ENCODE measurements around the gene ATP1A4. TPM values are rescaled to one million over a fixed set of nuclear protein-coding genes. Genes with fewer than 3 reads are reported as not detected.
A peak's percentile ranks its signal among the peaks of the same experiment; 100 is the strongest.

Gene ATP1A4
- total RNA-seq, 1 donor from 2014 or later = under 0.01 TPM

- H3K36me3 ChIP-seq (ENCODE audit: control insufficient read depth in 3 of 3, insufficient read depth in 3 of 3, low read length in 3 of 3) = peaks cover 0 to 13% (median 0%) of the 10 kb centered on the region in 3 donors
- peak overlapping the region; percentile 5 to 99 (median 68) for H3K9ac ChIP-seq (ENCODE audit: low read depth in 1 of 3, low read length in 3 of 3)
- H3K4me3 ChIP-seq (ENCODE audit: low read length in 3 of 3) = peak overlapping the region in 1 of 3 donors; percentile 6
- no peaks in the 10 kb centered on the region for H3K9me3 ChIP-seq (ENCODE audit: control insufficient read depth in 3 of 3, low read length in 3 of 3)
- peak overlapping the region; percentile 96 for H3K27ac ChIP-seq (ENCODE audit: low read depth, low read length)
- H3K4me1 ChIP-seq (ENCODE audit: control insufficient read depth in 3 of 3, insufficient read depth in 3 of 3, low read length in 3 of 3) = peaks cover 48 to 63% (median 53%) of the 10 kb centered on the region in 3 donors
- no peaks in the 10 kb centered on the region for H3K27me3 ChIP-seq (ENCODE audit: control insufficient read depth in 3 of 3, insufficient read depth in 3 of 3, low read length in 3 of 3)
Observed at GRCh38 chr1:160112357-160112756, 39.0 kb upstream of the ATP1A4 start.

DNA sequence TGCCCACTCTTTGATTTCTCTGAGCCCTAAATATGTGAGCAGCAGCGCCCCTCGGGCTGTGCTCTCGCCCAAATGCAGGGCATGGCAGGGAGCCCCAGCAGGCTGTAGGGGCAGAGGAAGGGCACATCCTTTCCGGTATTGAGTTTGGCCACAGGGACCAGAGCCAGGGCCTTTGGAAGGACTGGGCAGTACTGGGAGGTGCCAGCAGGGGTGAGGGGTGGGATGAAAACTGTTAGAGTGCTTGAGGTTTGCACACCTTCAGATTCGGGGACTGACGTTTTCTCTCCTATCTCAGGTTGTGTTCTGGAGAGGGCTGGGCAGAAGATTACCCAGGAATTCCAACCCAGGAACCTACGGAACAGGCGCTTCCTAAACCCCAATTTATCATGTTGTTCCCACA, 38.0 kb upstream of the ATP1A4 start:
- Histone ChIP-seq H3K27me3 (ENCODE audit: control insufficient read depth in 3 of 3, insufficient read depth in 3 of 3, low read length in 3 of 3) (no peaks in the 10 kb centered on the region), H3K4me1 (ENCODE audit: control insufficient read depth in 3 of 3, insufficient read depth in 3 of 3, low read length in 3 of 3) (peaks cover 52 to 72% (median 59%) of the 10 kb centered on the region in 3 donors), H3K9me3 (ENCODE audit: control insufficient read depth in 3 of 3, low read length in 3 of 3) (no peaks in the 10 kb centered on the region), H3K4me3 (ENCODE audit: low read length in 3 of 3) (peak overlapping the region; percentile 34 to 56 (median 43)), H3K9ac (ENCODE audit: low read depth in 1 of 3, low read length in 3 of 3) (peak overlapping the region; percentile 68 to 99 (median 71)), H3K36me3 (ENCODE audit: control insufficient read depth in 3 of 3, insufficient read depth in 3 of 3, low read length in 3 of 3) (peaks cover 0 to 17% (median 3%) of the 10 kb centered on the region in 3 donors), H3K27ac (ENCODE audit: low read depth, low read length) (peak overlapping the region; percentile 96)

DNA sequence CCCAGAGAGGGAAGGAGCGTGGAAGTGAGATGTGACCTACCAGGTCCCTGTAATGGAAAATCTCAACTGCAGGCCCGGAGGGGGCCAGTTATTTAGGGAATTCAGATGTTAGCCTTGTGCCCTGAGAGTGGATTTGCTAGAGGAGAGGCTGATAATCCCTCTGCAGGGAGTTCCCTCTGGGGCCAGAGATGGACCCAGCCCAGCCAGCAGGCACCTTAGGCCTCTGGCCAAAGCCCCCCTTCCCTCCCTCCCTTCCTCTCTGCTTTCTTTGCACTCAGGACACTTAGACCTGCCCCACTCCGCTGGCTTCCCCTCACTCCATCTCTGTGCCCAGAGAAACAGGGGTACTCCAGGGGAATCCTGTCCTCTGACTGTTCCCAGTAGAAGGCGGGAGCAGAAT, 37.3 kb upstream of the ATP1A4 start:
- H3K36me3 ChIP-seq (ENCODE audit: control insufficient read depth in 3 of 3, insufficient read depth in 3 of 3, low read length in 3 of 3) = peaks cover 0 to 21% (median 9%) of the 10 kb centered on the region in 3 donors
- peak overlapping the region; percentile 96 for H3K27ac ChIP-seq (ENCODE audit: low read depth, low read length)
- no peaks in the 10 kb centered on the region for H3K27me3 ChIP-seq (ENCODE audit: control insufficient read depth in 3 of 3, insufficient read depth in 3 of 3, low read length in 3 of 3)
- peaks cover 58 to 75% (median 59%) of the 10 kb centered on the region in 3 donors for H3K4me1 ChIP-seq (ENCODE audit: control insufficient read depth in 3 of 3, insufficient read depth in 3 of 3, low read length in 3 of 3)
- peak overlapping the region; percentile 68 to 99 (median 71) for H3K9ac ChIP-seq (ENCODE audit: low read depth in 1 of 3, low read length in 3 of 3)
- no peaks in the 10 kb centered on the region for H3K9me3 ChIP-seq (ENCODE audit: control insufficient read depth in 3 of 3, low read length in 3 of 3)
- peak overlapping the region in 2 of 3 donors; percentile 38 to 56 for H3K4me3 ChIP-seq (ENCODE audit: low read length in 3 of 3)

DNA sequence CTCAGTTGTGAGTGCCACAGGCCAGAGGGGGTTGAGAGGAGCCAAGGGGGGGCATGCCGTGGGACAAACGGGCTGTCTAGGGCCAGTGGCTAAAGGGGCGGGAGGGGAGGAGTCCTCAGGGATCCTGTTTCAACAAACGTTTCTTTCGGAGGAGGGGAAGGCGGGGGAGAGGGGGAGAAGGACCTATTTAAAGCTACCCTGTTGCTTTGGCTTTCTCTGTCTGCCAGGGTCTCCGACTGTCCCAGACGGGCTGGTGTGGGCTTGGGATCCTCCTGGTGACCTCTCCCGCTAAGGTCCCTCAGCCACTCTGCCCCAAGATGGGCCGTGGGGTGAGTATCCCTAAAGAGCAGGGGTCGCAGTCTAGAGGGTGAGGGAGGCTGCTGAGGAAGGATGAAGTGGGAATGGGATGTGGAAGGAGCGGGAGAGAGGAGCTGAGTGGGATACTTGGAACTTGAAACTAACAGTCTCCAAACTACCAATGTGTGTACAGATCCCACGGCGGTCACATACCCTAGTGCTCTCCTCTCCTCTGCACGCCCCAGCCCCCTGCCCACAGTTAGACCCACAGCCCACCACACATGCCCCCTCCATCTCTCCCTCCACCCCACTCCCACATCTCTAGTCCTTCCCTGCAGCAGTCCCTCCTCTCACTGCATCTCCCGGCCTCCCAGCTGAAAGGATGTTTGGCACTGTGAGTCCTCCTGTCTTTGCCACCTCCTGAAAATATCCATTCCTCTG, 35.7 kb upstream of the ATP1A4 start, which contains the start of gene ATP1A2:
TSS of gene ATP1A2 (plus strand) at position 215 of the 738 bp plus-strand sequence. CDS start at position 318, 103 bp downstream.
- Histone ChIP-seq H3K4me1 (ENCODE audit: control insufficient read depth in 3 of 3, insufficient read depth in 3 of 3, low read length in 3 of 3) (peaks cover 66 to 77% (median 69%) of the 10 kb centered on the region in 3 donors), H3K27ac (ENCODE audit: low read depth, low read length) (peak within 1 kb of the TSS; percentile 96), H3K9me3 (ENCODE audit: control insufficient read depth in 3 of 3, low read length in 3 of 3) (no peaks in the 10 kb centered on the region), H3K9ac (ENCODE audit: low read depth in 1 of 3, low read length in 3 of 3) (peak within 1 kb of the TSS; percentile 89 to 99 (median 99)), H3K36me3 (ENCODE audit: control insufficient read depth in 3 of 3, insufficient read depth in 3 of 3, low read length in 3 of 3) (peaks cover under 1 to 24% (median 9%) of the 10 kb centered on the region in 3 donors), H3K27me3 (ENCODE audit: control insufficient read depth in 3 of 3, insufficient read depth in 3 of 3, low read length in 3 of 3) (no peaks in the 10 kb centered on the region), H3K4me3 (ENCODE audit: low read length in 3 of 3) (peak within 1 kb of the TSS; percentile 92 to 97 (median 96))

DNA sequence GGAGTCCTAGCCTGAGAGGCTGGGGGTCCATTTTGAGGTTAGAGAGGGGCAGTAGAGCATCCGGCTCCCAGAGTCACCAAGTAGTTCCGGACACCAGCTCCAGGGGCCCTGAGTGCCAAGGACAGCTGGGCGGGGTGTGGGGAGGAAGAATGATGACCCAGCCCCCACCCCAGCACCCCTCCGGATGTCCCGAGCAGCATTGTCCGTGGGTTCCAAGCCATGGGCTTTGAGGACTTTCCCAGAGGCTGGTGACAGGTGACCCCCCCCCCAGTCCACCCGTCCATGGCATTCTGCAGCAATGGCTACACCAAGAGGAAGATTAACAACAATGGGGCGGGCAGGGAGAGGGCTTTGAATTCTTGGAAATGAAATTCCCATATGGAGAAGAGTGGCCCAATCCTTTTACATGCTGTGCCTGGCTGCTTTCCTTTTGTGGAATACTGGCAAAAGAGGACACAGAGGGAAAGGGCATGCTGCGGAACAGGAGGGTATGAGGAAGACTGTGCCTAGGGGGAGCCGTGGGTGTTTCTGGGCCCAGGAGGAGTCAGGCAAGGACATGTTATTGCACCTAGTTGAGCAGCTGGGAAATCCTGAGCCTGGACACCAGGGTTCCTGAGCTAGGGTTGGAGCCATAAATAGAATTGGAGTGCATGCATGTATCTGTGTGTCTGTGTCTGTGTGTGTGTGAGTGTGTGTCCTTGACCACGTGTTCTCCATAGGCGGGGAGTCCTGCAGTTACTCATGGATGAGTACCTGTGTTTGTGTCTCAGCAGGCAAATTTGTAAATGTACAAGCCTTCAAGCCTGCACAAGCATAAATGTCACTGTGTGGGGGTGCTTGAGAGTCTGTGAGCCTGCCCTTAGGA, 34.9 kb upstream of the ATP1A4 start:
- peaks cover 9 to 32% (median 17%) of the 10 kb centered on the region in 3 donors for H3K36me3 ChIP-seq (ENCODE audit: control insufficient read depth in 3 of 3, insufficient read depth in 3 of 3, low read length in 3 of 3)
- H3K9ac ChIP-seq (ENCODE audit: low read depth in 1 of 3, low read length in 3 of 3) = peak overlapping the region; percentile 89 to 99 (median 99)
- H3K4me3 ChIP-seq (ENCODE audit: low read length in 3 of 3) = peak overlapping the region; percentile 92 to 97 (median 96)
- no peaks in the 10 kb centered on the region for H3K27me3 ChIP-seq (ENCODE audit: control insufficient read depth in 3 of 3, insufficient read depth in 3 of 3, low read length in 3 of 3)
- no peaks in the 10 kb centered on the region for H3K9me3 ChIP-seq (ENCODE audit: control insufficient read depth in 3 of 3, low read length in 3 of 3)
- peaks cover 74 to 85% (median 77%) of the 10 kb centered on the region in 3 donors for H3K4me1 ChIP-seq (ENCODE audit: control insufficient read depth in 3 of 3, insufficient read depth in 3 of 3, low read length in 3 of 3)
- peak overlapping the region; percentile 96 for H3K27ac ChIP-seq (ENCODE audit: low read depth, low read length)

DNA sequence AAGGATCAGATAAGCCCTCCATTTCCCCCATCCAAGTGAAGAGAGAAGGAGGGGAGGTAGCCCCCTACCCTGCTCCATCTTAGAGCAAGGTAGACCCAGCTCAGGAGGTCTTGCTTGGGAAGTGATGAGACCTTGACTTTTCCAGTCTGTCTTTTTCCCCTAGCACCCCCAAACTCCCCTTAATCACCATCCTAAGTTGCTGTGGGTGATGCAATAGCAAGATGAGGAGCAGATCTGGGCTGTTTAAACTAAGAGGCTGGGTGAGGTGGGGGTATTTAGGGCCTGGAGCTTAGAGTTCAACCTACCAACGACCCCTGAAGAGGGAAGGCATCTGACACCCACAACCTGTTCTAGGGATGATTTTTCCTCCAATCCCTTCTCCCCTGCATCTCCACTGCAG, 34.1 kb upstream of the ATP1A4 start:
- Histone ChIP-seq H3K9ac (ENCODE audit: low read depth in 1 of 3, low read length in 3 of 3) (peak overlapping the region; percentile 89 to 99 (median 93)), H3K27me3 (ENCODE audit: control insufficient read depth in 3 of 3, insufficient read depth in 3 of 3, low read length in 3 of 3) (no peaks in the 10 kb centered on the region), H3K4me3 (ENCODE audit: low read length in 3 of 3) (peak overlapping the region; percentile 84 to 96 (median 92)), H3K27ac (ENCODE audit: low read depth, low read length) (peak overlapping the region; percentile 96), H3K9me3 (ENCODE audit: control insufficient read depth in 3 of 3, low read length in 3 of 3) (no peaks in the 10 kb centered on the region), H3K36me3 (ENCODE audit: control insufficient read depth in 3 of 3, insufficient read depth in 3 of 3, low read length in 3 of 3) (peaks cover 16 to 37% (median 22%) of the 10 kb centered on the region in 3 donors), H3K4me1 (ENCODE audit: control insufficient read depth in 3 of 3, insufficient read depth in 3 of 3, low read length in 3 of 3) (peaks cover 77 to 86% (median 79%) of the 10 kb centered on the region in 3 donors)

DNA sequence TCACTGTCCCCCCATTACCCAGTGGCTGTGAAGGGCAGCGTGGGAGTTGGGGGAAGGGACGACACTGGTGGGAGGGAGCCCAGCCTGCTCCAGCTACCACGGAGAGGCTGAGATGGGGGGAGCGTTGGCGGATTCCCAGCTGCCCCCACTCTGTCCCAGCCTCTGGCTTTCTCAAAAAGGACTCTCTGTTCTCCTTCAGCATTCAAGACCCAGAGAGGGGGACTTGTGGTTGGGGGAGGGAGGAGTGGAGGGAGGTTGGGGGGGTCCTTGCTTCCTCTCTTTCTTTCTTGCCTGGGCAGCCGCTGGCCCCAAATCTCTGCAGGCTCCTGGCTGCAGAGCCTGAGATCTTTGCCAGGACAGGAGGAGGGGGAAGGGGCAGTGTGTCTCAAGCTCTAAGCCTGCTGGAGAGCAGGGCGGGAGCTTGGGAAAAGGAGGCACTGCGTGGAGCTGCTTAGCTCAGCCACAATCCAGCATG, 33.7 kb upstream of the ATP1A4 start:
- H3K36me3 ChIP-seq (ENCODE audit: control insufficient read depth in 3 of 3, insufficient read depth in 3 of 3, low read length in 3 of 3) = peaks cover 21 to 39% (median 27%) of the 10 kb centered on the region in 3 donors
- peak overlapping the region; percentile 84 to 96 (median 92) for H3K4me3 ChIP-seq (ENCODE audit: low read length in 3 of 3)
- H3K27me3 ChIP-seq (ENCODE audit: control insufficient read depth in 3 of 3, insufficient read depth in 3 of 3, low read length in 3 of 3) = no peaks in the 10 kb centered on the region
- peaks cover 74 to 86% (median 78%) of the 10 kb centered on the region in 3 donors for H3K4me1 ChIP-seq (ENCODE audit: control insufficient read depth in 3 of 3, insufficient read depth in 3 of 3, low read length in 3 of 3)
- peak overlapping the region; percentile 96 for H3K27ac ChIP-seq (ENCODE audit: low read depth, low read length)
- H3K9ac ChIP-seq (ENCODE audit: low read depth in 1 of 3, low read length in 3 of 3) = peak overlapping the region; percentile 89 to 99 (median 93)
- H3K9me3 ChIP-seq (ENCODE audit: control insufficient read depth in 3 of 3, low read length in 3 of 3) = no peaks in the 10 kb centered on the region

GRCh38 chr1:160118928-160119327, 32.5 kb upstream of the ATP1A4 start:
- Histone ChIP-seq H3K9ac (ENCODE audit: low read depth in 1 of 3, low read length in 3 of 3) (peak overlapping the region; percentile 89 to 99 (median 93)), H3K27me3 (ENCODE audit: control insufficient read depth in 3 of 3, insufficient read depth in 3 of 3, low read length in 3 of 3) (no peaks in the 10 kb centered on the region), H3K9me3 (ENCODE audit: control insufficient read depth in 3 of 3, low read length in 3 of 3) (no peaks in the 10 kb centered on the region), H3K4me3 (ENCODE audit: low read length in 3 of 3) (peak overlapping the region; percentile 24 to 92 (median 84)), H3K36me3 (ENCODE audit: control insufficient read depth in 3 of 3, insufficient read depth in 3 of 3, low read length in 3 of 3) (peaks cover 32 to 51% (median 38%) of the 10 kb centered on the region in 3 donors), H3K4me1 (ENCODE audit: control insufficient read depth in 3 of 3, insufficient read depth in 3 of 3, low read length in 3 of 3) (peaks cover 74 to 86% (median 78%) of the 10 kb centered on the region in 3 donors), H3K27ac (ENCODE audit: low read depth, low read length) (peak overlapping the region; percentile 96)

DNA sequence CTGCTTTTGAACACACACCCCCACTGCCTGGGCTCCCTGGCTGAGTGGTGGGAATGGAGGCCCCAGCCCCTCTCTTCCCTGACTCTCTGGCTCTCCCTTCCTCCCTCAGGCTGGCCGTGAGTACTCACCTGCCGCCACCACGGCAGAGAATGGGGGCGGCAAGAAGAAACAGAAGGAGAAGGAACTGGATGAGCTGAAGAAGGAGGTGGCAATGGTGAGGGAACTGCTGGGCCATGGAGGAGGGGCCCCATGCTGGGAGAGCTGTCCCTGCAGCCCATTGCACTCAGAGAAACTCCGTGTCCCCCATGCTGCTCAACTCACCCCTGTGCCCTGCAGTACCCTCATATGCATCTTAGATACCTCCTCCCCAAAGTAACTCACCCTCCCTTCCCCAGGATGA, 30.6 kb upstream of the ATP1A4 start:
- peak overlapping the region in 2 of 3 donors; percentile 1 to 6 for H3K4me3 ChIP-seq (ENCODE audit: low read length in 3 of 3)
- H3K9ac ChIP-seq (ENCODE audit: low read depth in 1 of 3, low read length in 3 of 3) = peak overlapping the region in 1 of 3 donors; percentile 99
- peaks cover 45 to 66% (median 46%) of the 10 kb centered on the region in 3 donors for H3K36me3 ChIP-seq (ENCODE audit: control insufficient read depth in 3 of 3, insufficient read depth in 3 of 3, low read length in 3 of 3)
- H3K9me3 ChIP-seq (ENCODE audit: control insufficient read depth in 3 of 3, low read length in 3 of 3) = no peaks in the 10 kb centered on the region
- H3K4me1 ChIP-seq (ENCODE audit: control insufficient read depth in 3 of 3, insufficient read depth in 3 of 3, low read length in 3 of 3) = peaks cover 79 to 89% (median 79%) of the 10 kb centered on the region in 3 donors
- no peaks in the 10 kb centered on the region for H3K27me3 ChIP-seq (ENCODE audit: control insufficient read depth in 3 of 3, insufficient read depth in 3 of 3, low read length in 3 of 3)
- peak overlapping the region; percentile 96 for H3K27ac ChIP-seq (ENCODE audit: low read depth, low read length)

All from skeletal muscle tissue (tissue), 4 donors.